ENCODE measurements around the gene ARL4D.

The ARL4D gene

DNA sequence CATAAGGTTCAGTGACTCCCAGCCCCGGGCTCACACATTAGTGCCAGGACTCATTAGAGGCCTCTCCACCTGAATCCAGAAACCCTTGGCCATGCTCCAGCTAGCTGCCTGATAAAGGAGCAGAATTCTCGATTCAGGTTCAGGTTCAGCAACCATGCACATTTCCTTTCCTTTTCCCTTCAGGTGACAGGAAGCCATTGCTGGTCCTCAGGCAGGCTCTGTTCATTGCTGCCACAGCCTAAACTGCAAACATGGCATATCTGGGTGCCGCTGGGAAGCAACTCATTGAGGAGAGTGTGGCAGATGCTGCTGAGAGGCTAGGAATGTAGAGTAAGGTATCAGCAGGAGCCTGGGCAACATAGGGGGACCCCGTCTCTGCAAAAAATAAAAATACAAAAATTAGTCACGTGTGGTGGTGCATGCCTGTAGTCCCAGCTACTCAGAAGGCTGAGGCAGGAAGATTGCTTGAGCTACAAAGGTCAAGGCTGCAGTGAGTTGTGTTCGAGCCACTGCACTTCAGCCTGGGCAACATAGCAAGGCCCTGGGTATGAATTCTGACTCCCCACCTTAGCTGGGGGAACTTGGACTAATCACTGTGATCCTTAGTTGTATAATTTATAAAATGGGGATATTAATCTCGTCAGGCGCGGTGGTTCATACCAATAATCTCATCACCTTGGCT is 28.7 kb downstream of the ARL4D start:
- DNase-seq (ENCODE audit: low spot score), result no peak

DNA sequence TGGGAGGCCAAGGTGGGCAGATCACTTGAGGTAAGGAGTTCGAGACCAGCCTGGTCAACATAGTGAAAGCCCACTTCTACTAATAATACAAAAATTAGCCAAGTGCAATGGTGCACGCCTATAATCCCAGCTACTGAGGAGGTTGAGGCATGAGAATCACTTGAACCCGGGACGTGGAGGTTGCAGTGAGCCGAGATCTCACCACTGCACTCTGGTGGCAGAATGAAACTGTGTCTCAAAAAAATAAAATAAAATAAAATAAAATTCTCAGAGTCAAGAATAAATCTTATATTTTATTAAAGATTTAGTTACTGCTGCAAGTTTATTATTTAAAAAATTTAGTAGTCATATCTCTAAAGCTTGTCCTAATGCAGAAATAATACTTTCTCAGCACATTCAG is 29.7 kb downstream of the ARL4D start:
- DNase-seq (ENCODE audit: low spot score), result no peak

DNA sequence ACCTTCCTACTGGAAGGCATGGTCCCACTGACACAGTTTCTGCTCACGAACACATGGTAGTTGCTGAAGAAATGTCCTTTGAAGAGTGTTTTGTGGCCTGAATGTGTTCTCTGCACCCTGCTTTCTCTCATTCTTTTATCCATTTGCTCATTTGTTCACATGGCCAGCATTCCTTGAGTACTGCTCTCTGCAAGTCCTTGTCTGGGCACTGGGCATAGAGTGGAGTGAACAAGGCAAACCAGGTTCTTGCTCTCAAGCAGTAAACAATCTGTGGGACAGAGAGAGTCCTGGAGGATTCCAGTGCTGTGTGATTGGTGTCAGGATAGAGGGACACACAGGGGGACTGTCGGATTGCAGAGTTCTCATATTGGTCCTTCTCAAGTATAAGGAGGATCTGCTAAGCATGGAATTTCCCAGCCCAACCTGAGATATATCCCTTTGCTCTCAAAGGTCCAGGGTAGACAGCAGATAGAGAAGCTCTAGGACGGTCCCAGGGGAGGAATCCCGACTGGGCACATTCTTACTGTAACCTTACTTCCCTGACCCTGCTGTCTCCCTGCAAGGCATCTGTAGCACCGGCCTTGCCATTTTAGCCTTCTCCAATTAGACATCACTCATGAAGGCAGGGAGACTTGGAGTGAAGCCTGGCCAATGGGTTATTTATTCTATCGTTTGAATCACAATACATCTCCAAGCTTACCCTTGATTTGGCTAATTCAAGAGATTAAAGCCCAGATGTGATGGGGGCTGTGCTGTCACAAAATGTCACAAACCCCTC is 32.3 kb downstream of the ARL4D start:
- DNase-seq (ENCODE audit: low spot score), result no peak

DNA sequence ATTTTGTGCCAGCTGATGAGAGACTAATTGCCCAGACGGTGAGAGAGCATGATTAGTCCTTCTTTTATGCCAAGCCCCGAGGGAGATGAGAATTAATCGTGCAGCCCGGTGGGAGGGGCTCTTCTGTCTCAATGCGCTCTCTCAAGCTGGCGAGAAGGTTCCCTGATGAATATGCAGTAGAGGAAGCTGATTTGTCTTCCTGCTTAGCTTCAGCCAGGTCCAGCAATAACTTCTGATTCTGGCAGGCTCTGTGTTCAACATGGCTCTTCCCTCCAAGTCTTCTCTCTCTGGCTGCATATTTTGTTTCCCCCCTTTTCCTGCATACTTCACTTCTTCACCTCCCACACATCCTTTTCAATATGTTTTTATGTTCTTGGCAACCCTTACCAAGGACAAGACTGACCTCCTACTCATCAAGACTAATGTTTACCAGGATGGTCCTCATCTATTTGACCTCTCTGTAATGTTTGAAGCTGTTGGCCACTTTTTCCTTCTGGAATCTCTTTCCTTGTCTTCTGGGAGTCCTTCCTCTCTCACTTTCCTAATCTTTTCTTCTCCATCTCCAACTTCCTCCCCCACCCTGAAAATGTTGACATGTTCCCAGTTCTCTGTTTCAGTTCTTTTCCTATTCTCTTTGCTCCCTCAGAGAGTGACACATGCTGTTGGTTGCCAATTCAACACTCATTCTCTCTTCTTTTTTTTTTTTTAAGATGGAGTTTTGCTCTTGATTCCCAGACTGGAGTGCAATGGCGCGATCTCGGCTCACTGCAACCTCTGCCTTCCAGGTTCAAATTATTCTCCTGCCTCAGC is 33.1 kb downstream of the ARL4D start:
- no peak for DNase-seq (ENCODE audit: low spot score)

DNA sequence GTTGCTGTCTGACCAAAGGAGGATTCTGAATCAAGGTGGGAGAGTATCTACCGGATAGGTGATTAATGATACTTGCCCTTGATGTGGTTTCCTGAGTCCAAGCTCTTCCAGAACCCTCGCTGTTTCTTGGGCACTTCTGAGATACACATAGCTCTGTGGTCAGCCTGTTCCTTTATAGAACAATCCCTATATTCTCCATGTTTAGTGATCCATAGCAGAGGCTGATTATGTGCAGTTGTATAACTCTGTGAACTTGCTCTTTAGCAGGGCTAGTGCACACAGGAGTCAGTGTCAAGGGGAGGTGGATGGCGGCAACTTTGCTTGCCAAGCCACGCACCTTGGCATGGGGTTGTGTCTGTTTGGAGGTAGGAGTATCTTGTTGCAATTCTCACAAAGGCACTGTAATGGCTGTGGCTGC is 36.1 kb downstream of the ARL4D start:
- DNase-seq (ENCODE audit: low spot score), result no peak

DNA sequence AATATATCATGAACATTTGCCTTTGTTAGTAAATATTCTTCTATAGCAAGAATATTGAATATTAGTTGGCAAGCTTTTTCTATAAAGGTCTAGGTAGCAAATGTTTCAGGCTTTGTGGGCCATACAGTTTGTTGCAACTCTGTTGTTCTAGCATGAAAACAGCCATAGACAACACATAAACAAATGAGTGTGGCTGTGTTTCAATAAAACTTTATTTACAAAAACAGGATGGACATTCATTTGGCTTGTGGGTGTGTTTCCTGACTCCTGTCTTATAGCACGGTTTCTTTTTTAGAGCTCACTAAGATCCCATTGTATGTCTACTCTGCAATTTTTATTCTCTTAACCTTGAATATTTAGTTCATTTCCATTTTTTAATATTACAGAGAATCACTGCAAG is 39.0 kb downstream of the ARL4D start:
- no peak for DNase-seq (ENCODE audit: low spot score)

DNA sequence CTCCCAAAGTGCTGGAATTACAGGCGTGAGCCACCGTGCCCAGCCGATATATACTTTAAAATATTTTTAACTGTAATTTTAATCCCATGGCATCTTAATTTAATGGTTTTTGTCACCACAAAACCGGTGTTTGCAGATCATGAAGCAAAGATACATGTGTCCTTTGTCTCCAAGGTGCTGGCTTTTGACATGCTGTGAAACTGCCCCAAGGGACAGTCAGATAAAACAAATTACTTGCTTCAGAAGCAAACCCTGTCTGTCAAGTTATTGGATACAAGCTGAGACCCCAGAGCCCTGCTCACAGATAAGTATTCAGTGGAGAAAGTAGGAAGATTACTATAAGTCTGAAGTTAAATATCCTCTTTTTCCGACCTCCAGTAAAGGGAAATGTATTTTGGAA is 39.8 kb downstream of the ARL4D start:
- DNase-seq (ENCODE audit: low spot score), result no peak

DNA sequence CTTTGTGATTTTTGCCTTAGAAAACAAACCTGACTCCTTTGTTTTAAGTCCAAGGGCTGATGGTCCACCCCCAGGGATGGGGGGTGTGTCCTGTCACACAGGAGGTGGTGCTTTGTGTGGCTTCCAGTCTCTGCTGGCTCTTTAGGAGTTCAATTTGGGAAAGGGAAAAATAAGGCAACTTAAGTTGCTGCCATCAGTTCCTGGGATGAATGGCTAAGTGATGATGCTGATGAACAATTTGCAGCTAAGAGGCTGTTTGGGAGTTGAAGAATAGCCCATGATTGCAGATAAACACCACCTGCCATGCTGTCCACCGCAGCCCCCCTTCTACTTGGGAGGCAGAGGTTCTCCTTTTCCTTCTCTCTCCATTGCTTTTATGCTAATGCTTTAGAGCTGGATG is 40.2 kb downstream of the ARL4D start:
- DNase-seq (ENCODE audit: low spot score), result no peak

DNA sequence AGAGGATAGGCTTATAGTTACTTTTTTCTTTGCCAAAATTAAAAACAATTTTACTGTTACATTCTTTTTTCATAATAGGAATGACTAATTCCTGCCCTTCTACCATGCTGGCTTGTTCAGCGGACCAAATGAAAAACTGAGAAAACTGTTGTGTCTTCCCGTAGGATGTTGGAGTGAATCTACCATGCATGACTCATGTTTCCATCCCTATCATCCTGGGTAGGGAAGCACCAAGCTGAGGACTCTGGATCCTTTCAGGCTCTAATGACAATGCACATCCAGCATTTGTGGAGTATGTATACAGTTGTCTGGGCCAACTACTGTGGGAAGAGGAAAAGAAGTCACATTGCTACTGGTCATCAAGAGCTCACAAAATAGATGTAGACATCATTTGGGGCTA is 43.9 kb downstream of the ARL4D start:
- peak; percentile 57 for DNase-seq (ENCODE audit: low spot score)

DNA sequence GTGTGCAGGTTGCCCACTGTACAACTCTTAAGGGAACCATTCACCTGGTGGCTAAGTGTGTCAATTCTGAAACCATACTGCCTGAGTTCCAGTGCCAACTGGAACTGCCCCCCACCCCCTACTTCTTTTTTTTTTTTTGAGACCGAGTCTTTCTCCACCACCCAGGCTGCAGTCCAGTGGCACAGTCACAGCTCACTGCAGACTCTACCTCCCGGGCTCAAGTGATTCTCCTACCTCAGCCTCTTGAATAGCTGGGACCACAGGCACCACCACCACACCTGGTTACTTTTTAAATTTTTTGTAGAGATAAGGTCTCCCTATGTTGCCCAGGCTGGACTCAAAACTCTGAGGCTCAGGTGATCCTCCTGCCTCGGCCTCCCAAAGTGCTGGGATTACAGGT is 44.6 kb downstream of the ARL4D start:
- no peak for DNase-seq (ENCODE audit: low spot score)

DNA sequence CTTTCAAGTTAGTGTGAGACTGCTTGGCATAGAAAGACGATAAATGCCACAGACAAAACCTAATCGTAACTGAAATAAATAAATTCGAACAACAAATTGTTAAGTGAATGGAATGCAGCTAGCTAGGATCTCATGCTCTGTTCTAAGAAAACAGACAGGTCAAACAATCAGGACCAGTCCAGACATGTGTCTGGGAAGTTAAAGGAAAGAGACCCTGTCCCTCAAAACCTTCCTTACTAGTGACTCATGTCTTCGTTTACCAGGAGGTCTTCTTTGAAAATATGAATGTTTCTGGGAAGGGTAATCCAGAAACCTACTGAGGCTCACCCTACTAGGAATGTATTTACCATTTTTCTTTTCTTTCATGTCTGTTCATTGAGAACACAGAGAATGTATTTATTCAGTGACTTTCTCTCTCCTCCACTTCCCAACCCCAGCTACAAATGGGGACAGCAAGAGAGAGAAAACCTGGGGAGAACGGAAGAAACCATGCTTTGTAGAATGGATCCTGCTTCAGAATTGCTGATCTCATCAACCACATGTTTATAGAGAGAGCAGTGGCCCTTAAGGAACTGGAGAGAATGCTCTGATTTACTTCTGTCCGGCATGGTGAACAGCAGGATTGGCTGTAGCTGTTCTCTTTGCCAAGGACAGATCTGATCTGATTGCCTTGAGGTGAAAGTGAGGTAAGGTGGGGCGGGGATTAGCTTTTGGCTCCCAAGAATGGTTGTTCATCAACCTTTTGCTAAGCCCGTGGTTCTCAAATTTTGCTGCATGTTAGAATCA is 45.6 kb downstream of the ARL4D start:
- DNase-seq (ENCODE audit: low spot score), result no peak

DNA sequence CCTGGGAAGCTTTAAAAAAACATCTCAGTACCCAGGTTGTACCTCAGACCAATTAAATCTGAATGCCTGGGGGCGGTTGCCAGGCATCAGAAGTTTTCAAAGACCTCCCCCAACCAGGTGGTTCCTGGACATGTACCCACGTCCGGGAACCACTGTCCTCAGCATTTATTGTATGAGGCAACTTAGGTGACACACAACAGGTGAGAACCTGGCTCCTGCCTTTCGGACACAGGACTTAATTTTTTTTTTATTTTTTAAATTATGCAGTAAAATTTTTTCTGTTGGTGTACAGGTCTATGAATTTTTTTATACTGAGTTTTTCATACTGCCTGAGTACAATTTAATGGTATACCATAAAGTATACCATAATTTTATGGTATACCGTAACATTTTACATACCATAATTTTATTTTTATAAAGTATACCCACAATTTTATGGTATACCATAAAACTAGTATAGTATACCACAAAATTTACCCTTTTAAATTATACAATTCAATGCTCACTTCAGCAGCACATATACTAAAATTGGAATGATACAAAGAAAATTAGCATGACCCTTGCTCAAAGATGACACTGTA is 46.3 kb downstream of the ARL4D start:
- DNase-seq (ENCODE audit: low spot score), result no peak

DNA sequence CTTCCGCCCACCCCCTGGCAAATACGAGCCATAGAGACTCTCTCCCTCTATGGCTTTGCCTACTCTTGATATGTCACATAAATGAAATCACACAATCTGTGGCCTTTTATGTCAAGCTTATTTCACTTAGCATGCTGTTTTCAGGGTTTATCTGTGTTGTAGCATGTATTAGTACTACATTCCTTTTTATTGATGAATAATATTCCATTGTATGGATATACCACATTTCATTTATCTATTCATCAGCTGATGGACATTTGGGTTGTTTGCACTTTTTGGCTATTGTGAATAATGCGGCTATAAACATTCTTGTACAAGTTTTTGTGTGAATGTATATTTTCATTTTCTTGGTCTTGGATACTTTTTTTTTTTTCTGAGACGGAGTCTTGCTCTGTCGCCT is 48.0 kb downstream of the ARL4D start:
- DNase-seq (ENCODE audit: low spot score), result no peak

DNA sequence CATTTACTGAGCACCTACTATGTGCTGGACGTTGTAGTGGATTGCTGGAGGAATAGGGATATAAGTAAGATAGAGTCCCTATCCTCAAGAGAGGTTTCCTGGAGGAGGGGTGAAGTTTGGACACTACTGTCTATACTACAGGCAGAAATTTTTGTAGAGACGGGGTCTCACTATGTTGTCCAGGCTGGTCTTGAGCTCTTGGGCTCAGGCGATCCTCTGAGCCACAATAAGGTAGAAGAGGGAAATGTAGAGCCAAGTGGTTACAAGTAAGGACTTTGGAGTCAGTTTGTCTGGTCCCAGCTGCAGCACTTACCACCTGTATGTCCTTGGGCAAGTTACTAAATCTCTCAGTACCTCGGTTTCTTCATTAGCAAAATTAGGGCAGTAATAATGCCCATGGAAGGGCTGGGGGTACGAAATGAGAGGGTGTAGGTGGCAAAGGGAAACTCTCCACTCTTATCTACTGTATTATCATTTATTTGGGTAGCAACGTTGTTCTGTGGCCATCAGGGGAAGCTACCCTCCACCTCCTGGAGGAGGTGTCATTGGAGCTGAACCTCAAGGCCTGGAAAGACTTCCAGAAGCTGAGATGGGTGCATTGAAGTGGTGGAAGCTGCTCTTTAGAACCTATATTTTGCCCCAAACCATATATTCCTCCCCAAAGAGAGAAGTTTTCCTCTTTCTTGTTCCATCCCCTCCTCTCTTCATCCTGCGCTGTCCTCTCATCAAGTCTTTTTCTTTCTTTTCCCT is 50.1 kb downstream of the ARL4D start:
- DNase-seq (ENCODE audit: low spot score), result no peak

DNA sequence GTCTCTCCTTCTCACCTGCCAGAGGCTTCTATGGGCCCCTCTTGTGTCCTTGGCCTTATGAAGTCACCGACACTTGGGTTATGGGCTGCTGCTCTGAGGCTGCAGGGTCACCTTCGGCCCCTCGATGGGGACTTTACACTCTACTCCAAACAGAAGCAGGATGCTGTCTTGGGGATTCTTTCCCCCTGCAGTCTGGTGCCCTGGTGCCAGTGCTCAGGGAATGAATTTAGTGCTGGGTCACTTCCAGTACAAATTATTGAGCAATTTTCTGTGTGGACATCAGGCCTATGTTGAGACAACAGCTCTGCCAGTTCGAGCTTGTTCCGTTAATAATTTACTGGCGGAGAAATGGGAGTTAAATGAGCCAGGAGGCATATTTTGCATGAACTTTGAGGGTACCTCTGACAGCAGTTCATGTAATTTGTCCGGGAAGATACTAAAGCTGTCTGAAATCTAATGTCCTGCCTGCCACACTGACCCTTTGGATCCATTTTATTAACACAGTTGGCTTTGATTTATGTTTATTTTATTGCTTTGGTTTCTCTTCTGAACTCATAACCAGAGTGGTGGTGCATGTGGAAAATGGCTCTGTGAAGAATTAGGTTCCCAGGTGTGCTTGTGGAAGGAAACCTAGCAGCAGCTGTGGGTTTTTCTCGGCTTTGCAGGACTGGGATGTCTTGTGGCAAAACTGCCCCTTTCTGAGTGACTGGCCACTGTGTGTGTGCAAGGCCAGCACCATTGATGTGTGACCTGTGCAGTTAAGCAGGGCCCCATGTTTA is 50.9 kb downstream of the ARL4D start:
- no peak for DNase-seq (ENCODE audit: low spot score)

Data from Ammon's horn (tissue), 1 donor.